Uterus (tissue), 4 donors: ENCODE measurements around the gene FHIP2A. TPM values are rescaled to one million over a fixed set of nuclear protein-coding genes. Genes with fewer than 3 reads are reported as not detected.
A peak's percentile ranks its signal among the peaks of the same experiment; 100 is the strongest.
"Not testable (repeated sequence)": the region's sequence is repeated elsewhere in the genome, so short reads cannot be mapped to it uniquely, and the experiment has no call there.

Source experiments
- DNase-seq, 2 donors: peaks; one replicate each; pipeline ENCODE4 v3.0.0-alpha.2; 2019 to 2020
- H3K27ac ChIP-seq, 2 donors: fragments of 200-600 bp; sonication (generic); 1 replicate in 1 of 2; 2 replicates in 1 of 2; pipeline ENCODE4 v1.5.1; 2016 to 2018
- H3K27me3 ChIP-seq, 2 donors: fragments of 200-600 bp; sonication (generic); one replicate each; pipeline ENCODE4 v1.5.1; 2018 to 2019; ENCODE audit warnings: control low read depth in 1 of 2
- H3K36me3 ChIP-seq, 2 donors: fragments of 200-600 bp; sonication (generic); one replicate each; pipeline ENCODE4 v1.5.1; 2019; ENCODE audit warnings: control low read depth in 1 of 2
- H3K4me1 ChIP-seq, 2 donors: fragments of 200-600 bp; sonication (generic); one replicate each; pipeline ENCODE4 v1.5.1; 2018 to 2019; ENCODE audit warnings: control low read depth in 1 of 2
- H3K4me3 ChIP-seq, 2 donors: fragments of 200-600 bp; sonication (generic); 1 replicate in 1 of 2; 2 replicates in 1 of 2; pipeline ENCODE4 v1.5.1; 2018 to 2019; ENCODE audit warnings: mild to moderate bottlenecking in 1 of 2
- H3K9me3 ChIP-seq, 2 donors: fragments of 200-600 bp; sonication (generic); one replicate each; pipeline ENCODE4 v1.5.1; 2019; ENCODE audit warnings: control low read depth in 1 of 2
- CTCF ChIP-seq, 4 experiments: fragments of 200-600 bp in 2 of 4; fragments of 450-650 bp in 2 of 4; sonication (generic) in 2 of 4; IDR thresholded peaks; one replicate each; pipeline ENCODE4 v1.5.1; 2016 to 2019; ENCODE audit warnings: antibody characterized with exemption in 4 of 4, mild to moderate bottlenecking in 2 of 4, moderate library complexity in 1 of 4
- POLR2A ChIP-seq, 2 donors: fragments of 450-650 bp; IDR thresholded peaks; one replicate each; pipeline ENCODE4 v1.6.1; 2016; ENCODE audit warnings: antibody characterized with exemption in 2 of 2, mild to moderate bottlenecking in 1 of 2, moderate library complexity in 1 of 2
- intact Hi-C: fragments of 100-400 bp; cut with DNase I; formaldehyde crosslinking; loops from one replicate; pipeline ENCODE4 v1.15.1; 2023; ENCODE audit warnings: low total_unique reads
- total RNA-seq, 4 donors: library from RNA; depleted of rRNA in 3 of 4; stranded (reverse); fragments of >200 nt in 3 of 4; gene quantifications; one replicate each; pipeline versions ENCODE4 v1.1.0 to v1.2.4, GENCODE V29; 2014 to 2023
- donor health status: DM: yes; HTN: yes; CAD: no.

The FHIP2A gene
- total RNA-seq, 4 donors from 2014 or later = 22.0 to 61.5 (median 56.5) TPM

GRCh38 chr10:114779803-114780576 is 41.6 kb upstream of the FHIP2A start:
- intact Hi-C loops = no loop called here
- TF ChIP-seq CTCF (IDR thresholded peaks at IDR 0.05) = no peak
- TF ChIP-seq POLR2A (IDR thresholded peaks at IDR 0.05) = no peak
- Histone ChIP-seq H3K4me3 (no peak overlapping the region), H3K27me3 (no peaks in the 10 kb centered on the region), H3K9me3 (no peaks in the 10 kb centered on the region), H3K36me3 (no peaks in the 10 kb centered on the region), H3K4me1 (no peaks in the 10 kb centered on the region), H3K27ac (peak overlapping the region; percentile 54 to 80)
- DNase-seq = no peak

GRCh38 chr10:114780577-114781184 is 40.9 kb upstream of the FHIP2A start:
- no peaks in the 10 kb centered on the region for H3K9me3 ChIP-seq
- H3K4me1 ChIP-seq = no peaks in the 10 kb centered on the region
- H3K27ac ChIP-seq = peak overlapping the region; percentile 54 to 80
- H3K36me3 ChIP-seq = no peaks in the 10 kb centered on the region
- H3K27me3 ChIP-seq = no peaks in the 10 kb centered on the region
- H3K4me3 ChIP-seq = no peak overlapping the region
- TF ChIP-seq CTCF (IDR thresholded peaks at IDR 0.05) = no peak
- intact Hi-C loops = no loop called here
- no peak for DNase-seq

GRCh38 chr10:114782666-114783065 is 38.9 kb upstream of the FHIP2A start:
- Histone ChIP-seq H3K4me1 (no peaks in the 10 kb centered on the region), H3K27ac (no peak overlapping the region), H3K9me3 (no peaks in the 10 kb centered on the region), H3K36me3 (no peaks in the 10 kb centered on the region), H3K4me3 (no peak overlapping the region), H3K27me3 (no peaks in the 10 kb centered on the region)
- intact Hi-C loops = no loop called here
- no peak for TF ChIP-seq CTCF (IDR thresholded peaks at IDR 0.05)
- DNase-seq = no peak

GRCh38 chr10:114783686-114784085 is 37.9 kb upstream of the FHIP2A start:
- TF ChIP-seq POLR2A (IDR thresholded peaks at IDR 0.05) = no peak
- TF ChIP-seq CTCF (IDR thresholded peaks at IDR 0.05) = no peak
- no peak for DNase-seq
- Histone ChIP-seq H3K4me1 (no peaks in the 10 kb centered on the region), H3K27me3 (no peaks in the 10 kb centered on the region), H3K36me3 (no peaks in the 10 kb centered on the region), H3K9me3 (no peaks in the 10 kb centered on the region), H3K4me3 (no peak overlapping the region), H3K27ac (no peak overlapping the region)
- intact Hi-C loops = no loop called here

GRCh38 chr10:114786492-114786891 is 35.1 kb upstream of the FHIP2A start:
- DNase-seq, H3K9me3 ChIP-seq, H3K4me1 ChIP-seq, H3K36me3 ChIP-seq, H3K27me3 ChIP-seq, H3K27ac ChIP-seq, H3K4me3 ChIP-seq, intact Hi-C loops: not testable (repeated sequence)
- TF ChIP-seq CTCF (IDR thresholded peaks at IDR 0.05) = peak; percentile 62 to 80 (median 75)

GRCh38 chr10:114787131-114787530 is 34.4 kb upstream of the FHIP2A start:
- H3K27me3 ChIP-seq, H3K4me1 ChIP-seq, H3K36me3 ChIP-seq, intact Hi-C loops, DNase-seq, H3K4me3 ChIP-seq, H3K27ac ChIP-seq, H3K9me3 ChIP-seq: not testable (repeated sequence)
